HepG2 (cell line): ENCODE results near the gene PACS1. TPM values are rescaled to one million over a fixed set of nuclear protein-coding genes. Genes with fewer than 3 reads are reported as not detected.

Experiments
- KAT2B ChIP-seq: fragments of 150-350 bp; IDR thresholded peaks from 2 replicates; pipeline ENCODE4 v1.6.1; 2014; ENCODE audit warnings: low read depth, low read length, borderline replicate concordance
- ZBTB40 ChIP-seq, 2 experiments: fragments of 450-650 bp in 1 of 2; sonication (generic) in 1 of 2; formaldehyde crosslinking in 1 of 2; IDR thresholded peaks; 2 replicates each; pipeline versions ENCODE4 v1.6.1 to v1.8.0; 2016 to 2022; ENCODE audit warnings: antibody characterized with exemption in 1 of 2, mild to moderate bottlenecking in 1 of 2, missing genetic modification reagents in 1 of 2
- polyA plus RNA-seq, 8 experiments: library from polyadenylated mRNA; depleted of rRNA in 3 of 8; stranded (reverse) in 7 of 8; unstranded in 1 of 8; fragments of >200 nt; fragmentation: Illumina TruSeq in 4 of 8; extraction: Trizol in 4 of 8; gene quantifications; 2 replicates each; pipeline versions ENCODE4 v1.2.1 to v1.2.3, GENCODE V29; 2011 to 2016; ENCODE audit warnings: low read depth in 4 of 8, missing spikeins in 1 of 8, mixed read lengths in 1 of 8; ENCODE audit not compliant: insufficient read depth in 1 of 8
- total RNA-seq, 5 experiments: library from RNA; depleted of rRNA; stranded (reverse); fragments of >200 nt; fragmentation: Illumina TruSeq; extraction: Trizol; gene quantifications; 2 replicates each; pipeline ENCODE4 v1.2.3, GENCODE V29; 2016; ENCODE audit warnings: low read depth in 1 of 5

PACS1 gene
- total and polyA plus RNA-seq, 2 of the 13 experiments (the other 11 are each of a cell fraction or from before 2014, with no cell fraction given): 7.6 to 8.6 TPM

- TF ChIP-seq ZBTB40 (IDR thresholded peaks at IDR 0.05): no peak
- no peak for TF ChIP-seq ZBTB40 (CRISPR knock-in tag; IDR thresholded peaks at IDR 0.05)
- no peak for TF ChIP-seq KAT2B
Observed at GRCh38 chr11:66277471-66278362, 207.6 kb downstream of the PACS1 start, which contains the start of gene CNIH2 (continued).
